ENCODE data around the gene RBM15. TPM values are rescaled to one million over a fixed set of nuclear protein-coding genes. Genes with fewer than 3 reads are reported as not detected.

RBM15 gene
- total and polyA plus RNA-seq, 2 experiments from 2014 or later = 8.5 to 73.4 TPM

DNA sequence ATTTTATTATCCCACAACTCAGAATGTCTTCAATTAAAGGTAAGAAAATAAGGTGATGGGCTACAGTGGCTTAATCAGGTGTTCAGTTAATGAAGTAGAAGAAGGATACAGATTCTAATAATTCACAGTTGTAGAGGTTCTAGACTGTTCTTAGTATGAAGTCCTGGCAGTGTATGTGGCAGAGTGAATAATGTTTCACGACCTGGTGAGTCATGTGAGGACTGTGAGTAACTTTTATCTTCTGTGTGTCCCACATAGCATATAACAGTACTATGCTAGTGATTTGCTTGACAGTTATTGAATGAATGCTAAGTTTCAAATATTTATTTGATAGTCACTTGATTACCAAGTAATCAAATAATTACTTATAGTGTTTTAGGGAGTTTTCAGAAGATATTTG lies 31.6 kb downstream of the RBM15 start:
- TF ChIP-seq, protein P1, sequence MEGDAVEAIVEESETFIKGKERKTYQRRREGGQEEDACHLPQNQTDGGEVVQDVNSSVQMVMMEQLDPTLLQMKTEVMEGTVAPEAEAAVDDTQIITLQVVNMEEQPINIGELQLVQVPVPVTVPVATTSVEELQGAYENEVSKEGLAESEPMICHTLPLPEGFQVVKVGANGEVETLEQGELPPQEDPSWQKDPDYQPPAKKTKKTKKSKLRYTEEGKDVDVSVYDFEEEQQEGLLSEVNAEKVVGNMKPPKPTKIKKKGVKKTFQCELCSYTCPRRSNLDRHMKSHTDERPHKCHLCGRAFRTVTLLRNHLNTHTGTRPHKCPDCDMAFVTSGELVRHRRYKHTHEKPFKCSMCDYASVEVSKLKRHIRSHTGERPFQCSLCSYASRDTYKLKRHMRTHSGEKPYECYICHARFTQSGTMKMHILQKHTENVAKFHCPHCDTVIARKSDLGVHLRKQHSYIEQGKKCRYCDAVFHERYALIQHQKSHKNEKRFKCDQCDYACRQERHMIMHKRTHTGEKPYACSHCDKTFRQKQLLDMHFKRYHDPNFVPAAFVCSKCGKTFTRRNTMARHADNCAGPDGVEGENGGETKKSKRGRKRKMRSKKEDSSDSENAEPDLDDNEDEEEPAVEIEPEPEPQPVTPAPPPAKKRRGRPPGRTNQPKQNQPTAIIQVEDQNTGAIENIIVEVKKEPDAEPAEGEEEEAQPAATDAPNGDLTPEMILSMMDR (IDR thresholded peaks at IDR 0.05; ENCODE audit: low read depth, low read length) = no peak
- Histone ChIP-seq H3K4me1 (ENCODE audit: low read depth) (no peaks in the 10 kb centered on the region), H3K27me3 (no peaks in the 10 kb centered on the region), H3K9me3 (ENCODE audit: low read depth) (no peaks in the 10 kb centered on the region), H3K27ac (no peak overlapping the region), H3K36me3 (peaks cover 24% of the 10 kb centered on the region), H3K4me3 (no peak overlapping the region)
- peak in 1 of 2 donors; percentile 54 for DNase-seq (ENCODE audit: low read depth in 1 of 2, low spot score in 1 of 2)

DNA sequence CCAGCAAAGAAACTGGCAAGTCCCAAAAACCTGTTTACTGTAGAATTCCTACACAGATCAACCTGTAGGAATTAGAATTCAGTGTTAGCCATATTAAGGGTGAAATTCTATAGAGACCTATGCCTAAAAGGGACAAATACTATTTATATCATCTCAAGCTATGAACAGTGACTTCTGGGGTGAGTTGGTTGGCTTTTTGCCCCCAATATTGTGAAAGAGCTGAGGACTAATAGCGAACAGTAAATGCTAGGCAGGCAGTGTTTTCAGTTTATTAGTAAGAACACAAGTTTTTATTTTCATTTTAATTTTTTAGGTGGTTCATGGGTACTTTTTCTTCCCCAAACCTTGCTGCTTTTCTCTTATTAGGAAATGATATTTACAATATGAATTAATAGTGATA lies 36.3 kb downstream of the RBM15 start:
- peak in 1 of 2 donors; percentile 30 for DNase-seq (ENCODE audit: low read depth in 1 of 2, low spot score in 1 of 2)
- H3K27ac ChIP-seq = no peak overlapping the region
- no peaks in the 10 kb centered on the region for H3K9me3 ChIP-seq (ENCODE audit: low read depth)
- H3K4me1 ChIP-seq (ENCODE audit: low read depth) = no peaks in the 10 kb centered on the region
- no peaks in the 10 kb centered on the region for H3K27me3 ChIP-seq
- no peak overlapping the region for H3K4me3 ChIP-seq
- peaks cover 43% of the 10 kb centered on the region for H3K36me3 ChIP-seq
- TF ChIP-seq, protein P1 (IDR thresholded peaks at IDR 0.05; ENCODE audit: low read depth, low read length) = no peak

DNA sequence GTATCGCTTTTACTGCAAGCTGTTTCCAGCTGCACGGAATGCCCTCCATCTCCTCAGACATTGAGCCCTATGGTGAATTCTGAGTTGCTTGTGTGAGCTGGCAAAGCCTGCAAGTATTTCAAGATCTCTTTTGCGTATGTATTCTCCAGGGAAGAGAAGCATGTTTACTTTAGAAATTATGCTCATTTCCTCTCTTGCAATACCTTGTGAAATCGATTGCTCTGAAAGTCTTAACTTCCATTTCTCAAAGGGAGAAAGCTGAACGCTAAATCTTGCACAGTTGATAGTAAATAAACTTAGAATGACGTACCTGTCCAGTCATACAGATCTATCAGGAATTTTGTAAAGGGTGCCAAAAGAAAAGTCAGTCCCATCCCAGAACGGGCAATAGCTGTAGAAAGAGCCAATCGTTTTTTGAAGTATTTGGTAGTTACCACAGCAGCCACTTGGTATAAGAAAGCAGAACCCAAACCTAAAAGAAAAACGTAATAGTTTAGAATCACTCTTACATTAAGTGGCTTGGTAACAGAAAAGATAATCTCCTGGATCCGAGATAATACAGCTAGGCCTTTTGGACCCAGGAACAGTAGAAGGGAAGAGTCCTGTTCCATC lies 41.6 kb downstream of the RBM15 start:
- H3K27me3 ChIP-seq = no peaks in the 10 kb centered on the region
- H3K36me3 ChIP-seq = peaks cover 19% of the 10 kb centered on the region
- H3K4me3 ChIP-seq = no peak overlapping the region
- H3K27ac ChIP-seq = no peak overlapping the region
- DNase-seq (ENCODE audit: low read depth in 1 of 2, low spot score in 1 of 2) = peak in 1 of 2 donors; percentile 87
- TF ChIP-seq, protein P1 (IDR thresholded peaks at IDR 0.05; ENCODE audit: low read depth, low read length) = no peak
- no peaks in the 10 kb centered on the region for H3K4me1 ChIP-seq (ENCODE audit: low read depth)
- H3K9me3 ChIP-seq (ENCODE audit: low read depth) = no peaks in the 10 kb centered on the region

DNA sequence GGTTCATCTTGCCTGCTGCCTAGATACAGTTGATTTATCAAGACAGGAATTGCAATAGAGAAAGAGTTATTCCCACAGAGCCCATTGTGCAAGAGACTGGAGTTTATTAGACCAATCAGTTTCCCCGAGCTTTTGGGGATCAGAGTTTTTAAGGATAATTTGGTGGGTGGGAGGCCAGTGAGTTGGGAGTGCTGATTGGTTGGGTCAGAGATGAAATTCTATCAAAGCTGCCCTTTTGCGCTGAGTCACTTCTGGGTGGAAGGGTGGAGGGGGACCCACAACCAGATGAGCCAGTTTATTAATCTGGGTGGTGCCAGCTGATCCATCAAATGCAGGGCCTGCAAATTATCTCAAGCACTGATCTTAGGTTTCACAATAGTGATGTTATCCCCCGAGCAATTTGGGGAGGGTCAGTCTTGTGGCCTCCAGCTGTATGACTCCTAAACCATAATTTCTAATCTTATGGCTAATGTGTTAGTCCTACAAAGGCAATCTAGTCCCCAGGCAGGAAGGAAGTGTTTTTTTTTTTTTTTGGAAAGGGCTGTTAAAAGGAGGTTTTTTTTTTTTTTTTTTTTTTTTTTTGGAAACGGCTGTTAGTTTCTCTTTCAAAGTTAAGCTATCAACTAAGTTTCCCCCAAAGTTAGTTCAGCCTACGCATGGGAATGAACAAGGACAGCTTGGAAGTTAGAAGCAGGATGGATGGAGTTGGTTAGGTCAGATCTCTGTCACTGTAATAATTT lies 44.2 kb downstream of the RBM15 start:
- Histone ChIP-seq H3K4me1 (ENCODE audit: low read depth) (no peaks in the 10 kb centered on the region), H3K27ac (no peak overlapping the region), H3K36me3 (no peaks in the 10 kb centered on the region), H3K9me3 (ENCODE audit: low read depth) (no peaks in the 10 kb centered on the region), H3K4me3 (no peak overlapping the region), H3K27me3 (no peaks in the 10 kb centered on the region)
- DNase-seq (ENCODE audit: low read depth in 1 of 2, low spot score in 1 of 2) = peak in 1 of 2 donors; percentile 38
- TF ChIP-seq, protein P1 (IDR thresholded peaks at IDR 0.05; ENCODE audit: low read depth, low read length) = no peak

DNA sequence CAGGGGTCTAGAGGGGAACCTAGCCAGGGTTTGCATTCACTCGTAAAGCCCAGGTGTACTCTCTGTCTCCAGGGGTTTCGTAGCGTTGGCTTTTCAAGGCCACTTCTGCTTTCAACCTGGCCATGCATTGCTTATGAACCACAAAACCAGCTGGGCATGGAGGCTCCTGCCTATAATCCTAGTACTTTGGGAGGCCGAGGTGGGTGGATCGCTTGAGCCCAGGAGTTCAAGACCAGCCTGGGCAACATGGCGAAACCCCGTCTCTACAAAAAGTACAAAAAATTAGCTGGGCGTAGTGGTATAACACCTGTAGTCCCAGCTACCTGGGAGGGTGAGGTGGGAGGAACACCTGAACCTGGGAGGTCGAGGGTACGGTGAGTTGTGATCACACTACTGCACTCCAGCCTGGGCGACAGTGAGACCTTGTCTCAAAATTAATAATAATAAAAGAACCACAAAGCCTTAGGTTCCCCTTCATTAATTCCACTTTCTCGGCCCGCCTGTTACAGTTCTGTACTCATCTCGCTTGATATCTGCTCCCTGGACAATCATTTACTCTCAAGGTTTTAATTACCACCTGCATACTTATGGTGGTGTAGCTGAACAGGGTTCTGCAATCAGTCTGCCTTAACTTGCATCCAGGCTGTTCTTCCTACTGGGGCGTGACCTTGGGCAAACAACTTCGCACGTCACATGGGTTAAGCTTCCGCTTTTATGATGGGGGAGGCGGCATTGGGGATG lies 45.6 kb downstream of the RBM15 start:
- no peaks in the 10 kb centered on the region for H3K27me3 ChIP-seq
- H3K36me3 ChIP-seq = no peaks in the 10 kb centered on the region
- TF ChIP-seq, protein P1 (IDR thresholded peaks at IDR 0.05; ENCODE audit: low read depth, low read length) = no peak
- H3K4me3 ChIP-seq = no peak overlapping the region
- no peak for DNase-seq (ENCODE audit: low read depth in 1 of 2, low spot score in 1 of 2)
- no peaks in the 10 kb centered on the region for H3K9me3 ChIP-seq (ENCODE audit: low read depth)
- H3K27ac ChIP-seq = no peak overlapping the region
- H3K4me1 ChIP-seq (ENCODE audit: low read depth) = no peaks in the 10 kb centered on the region
